ENCODE results near the gene CCDC34.
A peak's percentile ranks its signal among the peaks of the same experiment; 100 is the strongest.

CCDC34 gene

GRCh38 chr11:27362749-27363575 lies at the start of gene CCDC34:
Gene CCDC34, minus strand, starts transcription at chr11:27363215. Its CDS starts 21 bp downstream, at chr11:27363194.
- peak; percentile 94 for DNase-seq

- DNase-seq = no peak
These were observed 49.2 kb upstream of the CCDC34 start for GRCh38 chr11:27412192-27412691.

GRCh38 chr11:27411328-27411727 lies 48.3 kb upstream of the CCDC34 start:
- DNase-seq = no peak

- no peak for DNase-seq
These were observed 47.3 kb upstream of the CCDC34 start for GRCh38 chr11:27410272-27410671.

GRCh38 chr11:27409742-27410141 lies 46.7 kb upstream of the CCDC34 start:
- no peak for DNase-seq

- no peak for DNase-seq
These were observed 46.0 kb upstream of the CCDC34 start for GRCh38 chr11:27409049-27409448.

- no peak for DNase-seq
These were observed 45.3 kb upstream of the CCDC34 start for GRCh38 chr11:27408246-27408800.

- no peak for DNase-seq
These were observed 43.7 kb upstream of the CCDC34 start for GRCh38 chr11:27406498-27407354.

- no peak for DNase-seq
These were observed 42.1 kb upstream of the CCDC34 start for GRCh38 chr11:27405134-27405533.

GRCh38 chr11:27404427-27404826 lies 41.4 kb upstream of the CCDC34 start:
- no peak for DNase-seq

- DNase-seq = no peak
These were observed 40.2 kb upstream of the CCDC34 start for GRCh38 chr11:27403195-27403594.

- DNase-seq = no peak
These were observed 39.4 kb upstream of the CCDC34 start for GRCh38 chr11:27402450-27402849.

GRCh38 chr11:27401833-27402316 lies 38.9 kb upstream of the CCDC34 start:
- DNase-seq = no peak

GRCh38 chr11:27401280-27401832 lies 38.3 kb upstream of the CCDC34 start:
- no peak for DNase-seq

GRCh38 chr11:27398400-27398770 lies 35.4 kb upstream of the CCDC34 start:
- DNase-seq = no peak

- DNase-seq = no peak
These were observed 34.8 kb upstream of the CCDC34 start for GRCh38 chr11:27397624-27398399.

GRCh38 chr11:27396259-27396839 lies 33.3 kb upstream of the CCDC34 start:
- DNase-seq = no peak

GRCh38 chr11:27395556-27396258 lies 32.7 kb upstream of the CCDC34 start:
- DNase-seq = no peak

- no peak for DNase-seq
These were observed 31.8 kb upstream of the CCDC34 start for GRCh38 chr11:27394781-27395228.

GRCh38 chr11:27392278-27393114 lies 29.5 kb upstream of the CCDC34 start:
- no peak for DNase-seq

All from activated CD4-positive, alpha-beta T cell treated with anti-CD3 and anti-CD28 coated beads, Interleukin-10, Interleukin-2, amounts not matched to agents 100 ng/mL and 50 ng/mL, durations not matched to agents 16 hours and 8 hours (primary cell).